ENCODE results near the gene FBXL4. TPM values are rescaled to one million over a fixed set of nuclear protein-coding genes. Genes with fewer than 3 reads are reported as not detected.
A peak's percentile ranks its signal among the peaks of the same experiment; 100 is the strongest.

Gene FBXL4
- total RNA-seq, 6 donors from 2014 or later, result 6.3 to 25.9 (median 14.4) TPM

DNA sequence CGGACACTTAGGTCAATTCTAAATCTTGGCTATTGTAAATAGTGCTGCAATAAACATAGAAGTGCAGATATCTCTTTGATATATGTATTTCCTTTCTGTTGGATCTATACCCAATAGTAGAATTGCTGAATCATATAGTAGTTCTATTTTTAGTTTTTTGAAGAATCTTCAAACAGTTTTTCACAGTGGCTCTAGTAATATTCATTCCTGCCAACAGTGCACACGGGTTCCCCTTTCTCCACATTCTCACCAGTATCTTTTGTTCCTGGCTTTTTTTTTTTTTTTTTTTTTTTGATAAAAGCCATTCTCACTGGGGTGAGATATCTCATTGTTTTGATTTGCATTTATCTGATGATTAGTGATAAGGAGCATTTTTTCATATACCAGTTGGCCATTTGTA lies 1.8 kb upstream of the FBXL4 start:
- Histone ChIP-seq H3K9me3 (no peaks in the 10 kb centered on the region), H3K4me3 (no peak overlapping the region), H3K4me1 (peaks cover 22 to 30% (median 24%) of the 10 kb centered on the region in 4 donors), H3K27me3 (no peaks in the 10 kb centered on the region), H3K27ac (no peak overlapping the region), H3K36me3 (no peaks in the 10 kb centered on the region)
- no peak for ATAC-seq (ENCODE audit: low FRiP score in 2 of 2)
- no peak for TF ChIP-seq EP300 (IDR thresholded peaks at IDR 0.05)
- TF ChIP-seq, protein P1, sequence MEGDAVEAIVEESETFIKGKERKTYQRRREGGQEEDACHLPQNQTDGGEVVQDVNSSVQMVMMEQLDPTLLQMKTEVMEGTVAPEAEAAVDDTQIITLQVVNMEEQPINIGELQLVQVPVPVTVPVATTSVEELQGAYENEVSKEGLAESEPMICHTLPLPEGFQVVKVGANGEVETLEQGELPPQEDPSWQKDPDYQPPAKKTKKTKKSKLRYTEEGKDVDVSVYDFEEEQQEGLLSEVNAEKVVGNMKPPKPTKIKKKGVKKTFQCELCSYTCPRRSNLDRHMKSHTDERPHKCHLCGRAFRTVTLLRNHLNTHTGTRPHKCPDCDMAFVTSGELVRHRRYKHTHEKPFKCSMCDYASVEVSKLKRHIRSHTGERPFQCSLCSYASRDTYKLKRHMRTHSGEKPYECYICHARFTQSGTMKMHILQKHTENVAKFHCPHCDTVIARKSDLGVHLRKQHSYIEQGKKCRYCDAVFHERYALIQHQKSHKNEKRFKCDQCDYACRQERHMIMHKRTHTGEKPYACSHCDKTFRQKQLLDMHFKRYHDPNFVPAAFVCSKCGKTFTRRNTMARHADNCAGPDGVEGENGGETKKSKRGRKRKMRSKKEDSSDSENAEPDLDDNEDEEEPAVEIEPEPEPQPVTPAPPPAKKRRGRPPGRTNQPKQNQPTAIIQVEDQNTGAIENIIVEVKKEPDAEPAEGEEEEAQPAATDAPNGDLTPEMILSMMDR (IDR thresholded peaks at IDR 0.05), result no peak
- no peak for TF ChIP-seq POLR2A (IDR thresholded peaks at IDR 0.05)
- 61 to 83% methylated on average over 2 of the region's 2 CpGs for WGBS, 2 donors
- no peak for DNase-seq

DNA sequence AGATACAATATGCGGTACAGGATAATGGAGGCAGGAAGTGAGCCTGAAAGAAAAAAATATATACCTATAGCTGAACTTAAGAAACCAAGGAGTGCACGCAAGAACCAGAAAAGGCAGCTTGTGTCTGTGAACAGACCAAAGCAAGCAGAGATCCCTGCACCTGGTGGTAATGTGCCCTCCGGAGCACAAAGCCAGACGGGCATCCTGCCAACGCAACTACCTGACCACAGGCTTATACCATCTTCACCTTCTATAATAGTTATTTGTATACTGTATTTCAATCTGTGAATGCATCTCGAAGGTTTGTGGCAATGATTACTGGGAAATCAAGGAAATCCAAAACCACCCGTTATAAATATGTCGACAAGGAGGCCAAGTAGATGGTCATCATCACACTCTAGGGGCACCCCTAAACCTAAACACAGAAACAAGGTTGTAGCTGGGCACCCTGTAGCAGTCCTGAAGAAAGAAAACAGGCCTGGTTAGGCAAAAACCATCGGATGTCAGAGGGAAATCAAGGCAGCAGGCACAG lies 801 bp downstream of the FBXL4 start:
- Histone ChIP-seq H3K27ac (peak overlapping the region; percentile 87 to 95 (median 94)), H3K4me3 (peak overlapping the region; percentile 70 to 88 (median 78)), H3K4me1 (peaks cover 24 to 31% (median 24%) of the 10 kb centered on the region in 4 donors), H3K27me3 (no peaks in the 10 kb centered on the region), H3K36me3 (no peaks in the 10 kb centered on the region), H3K9me3 (no peaks in the 10 kb centered on the region)
- DNase-seq (peak in 1 of 2 donors; percentile 47), ATAC-seq (ENCODE audit: low FRiP score in 2 of 2) (no peak)
- TF ChIP-seq POLR2A (IDR thresholded peaks at IDR 0.05) (no peak), EP300 (IDR thresholded peaks at IDR 0.05) (no peak), POLR2AphosphoS5 (IDR thresholded peaks at IDR 0.05) (no peak)
- TF ChIP-seq, protein P1 (IDR thresholded peaks at IDR 0.05), result no peak
- 6 to 8% methylated on average over 9 of the region's 9 CpGs for WGBS, 2 donors

DNA sequence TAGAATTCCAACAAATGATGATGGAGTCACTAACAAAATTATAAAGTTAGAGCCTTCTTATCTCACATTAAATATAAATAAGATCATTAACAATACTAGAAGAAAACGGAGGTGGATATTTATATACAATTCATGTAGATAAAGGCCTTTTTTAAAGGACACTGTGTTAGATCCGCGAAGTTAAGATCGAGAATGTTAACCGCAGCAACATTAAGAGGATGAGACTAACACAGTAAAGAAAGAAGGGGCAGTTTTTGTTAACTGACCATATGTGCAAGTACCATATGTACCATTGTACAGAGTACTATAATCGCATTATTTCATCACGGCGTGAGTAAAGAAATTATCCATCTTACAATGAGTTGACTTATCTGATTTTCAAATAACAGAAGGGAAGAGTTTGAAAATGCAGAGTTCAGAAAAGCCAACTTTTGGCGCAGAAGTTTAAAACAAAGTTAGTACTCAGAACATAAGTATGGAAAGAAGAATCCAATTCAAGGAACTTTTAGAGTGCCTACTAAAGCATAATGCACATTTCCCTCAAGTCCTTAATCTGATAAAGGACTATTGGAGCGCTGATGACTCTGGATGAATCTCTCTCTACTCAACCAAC lies 1.4 kb downstream of the FBXL4 start:
- DNase-seq (no peak), ATAC-seq (ENCODE audit: low FRiP score in 2 of 2) (no peak)
- peaks cover 24 to 31% (median 24%) of the 10 kb centered on the region in 4 donors for H3K4me1 ChIP-seq
- WGBS, 2 donors, result 62 to 67% methylated on average over 10 of the region's 10 CpGs
- peak overlapping the region in 3 of 4 donors; percentile 70 to 88 (median 83) for H3K4me3 ChIP-seq
- H3K27ac ChIP-seq, result peak overlapping the region; percentile 87 to 95 (median 94)
- no peaks in the 10 kb centered on the region for H3K27me3 ChIP-seq
- TF ChIP-seq, protein P1 (IDR thresholded peaks at IDR 0.05), result no peak
- TF ChIP-seq POLR2A (IDR thresholded peaks at IDR 0.05) (no peak), POLR2AphosphoS5 (IDR thresholded peaks at IDR 0.05) (no peak), EP300 (IDR thresholded peaks at IDR 0.05) (no peak)
- H3K36me3 ChIP-seq, result no peaks in the 10 kb centered on the region
- no peaks in the 10 kb centered on the region for H3K9me3 ChIP-seq

DNA sequence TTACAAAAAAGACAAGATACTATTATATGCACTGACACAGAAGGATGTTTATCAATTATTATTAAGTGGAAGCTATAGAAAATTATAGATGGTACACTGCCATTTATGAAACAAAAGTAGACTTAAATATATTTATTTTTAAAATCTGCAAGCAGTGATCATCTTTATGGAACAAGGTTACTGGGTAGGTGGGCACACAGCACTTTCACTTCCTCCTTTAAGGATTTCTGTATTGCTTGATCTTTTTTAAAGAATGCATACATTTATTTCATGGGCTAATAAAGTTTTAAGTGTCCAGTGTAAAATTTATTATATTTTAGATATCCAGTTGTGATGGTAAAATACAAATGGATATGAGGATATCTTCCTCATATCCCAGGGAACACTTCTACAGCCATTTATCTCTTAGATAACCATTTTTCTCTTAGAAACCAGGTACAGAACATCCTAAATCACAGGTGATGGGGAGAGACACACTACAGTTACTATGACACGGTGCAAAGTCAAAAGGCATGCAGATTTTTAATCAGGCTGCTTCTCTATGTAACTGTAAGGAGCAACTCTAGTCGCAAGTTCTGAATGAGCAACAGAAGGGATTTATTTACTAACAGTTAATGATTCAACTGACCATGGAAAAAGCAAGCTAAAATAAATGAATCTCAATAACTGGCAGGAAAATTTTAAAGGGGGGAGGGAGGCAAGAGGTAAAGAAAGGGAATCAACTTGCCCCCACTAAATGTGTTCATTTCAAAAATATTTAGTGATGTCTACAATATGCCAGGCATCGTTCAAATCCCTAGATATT lies 2.2 kb downstream of the FBXL4 start:
- peaks cover 24 to 31% (median 24%) of the 10 kb centered on the region in 4 donors for H3K4me1 ChIP-seq
- no peak for TF ChIP-seq EP300 (IDR thresholded peaks at IDR 0.05)
- no peak for TF ChIP-seq POLR2A (IDR thresholded peaks at IDR 0.05)
- no peak for TF ChIP-seq POLR2AphosphoS5 (IDR thresholded peaks at IDR 0.05)
- TF ChIP-seq, protein P1 (IDR thresholded peaks at IDR 0.05), result no peak
- H3K36me3 ChIP-seq, result no peaks in the 10 kb centered on the region
- 62 to 63% methylated on average over 3 of the region's 3 CpGs for WGBS, 2 donors
- ATAC-seq (ENCODE audit: low FRiP score in 2 of 2), result no peak
- H3K4me3 ChIP-seq, result no peak overlapping the region
- peak overlapping the region in 1 of 4 donors; percentile 31 for H3K27ac ChIP-seq
- DNase-seq, result no peak
- no peaks in the 10 kb centered on the region for H3K9me3 ChIP-seq
- H3K27me3 ChIP-seq, result no peaks in the 10 kb centered on the region
